HT1080 (cell line): Measurements from ENCODE around the gene ITGB1BP2. TPM values are rescaled to one million over a fixed set of nuclear protein-coding genes. Genes with fewer than 3 reads are reported as not detected.
"Not testable (repeated sequence)": the region's sequence is repeated elsewhere in the genome, so short reads cannot be mapped to it uniquely, and the experiment has no call there.

Source experiments
- DNase-seq: peaks from one replicate; pipeline ENCODE4 v3.0.0-alpha.2; 2015; ENCODE audit warnings: low read depth
- total RNA-seq: library from RNA; depleted of rRNA; stranded (reverse); fragments of >200 nt; shearing (Covaris generic); gene quantifications from 2 replicates; pipeline ENCODE4 v1.2.3, GENCODE V29; 2014; rRNA removed

Gene ITGB1BP2
- total RNA-seq, 1 experiment from 2014 or later = 1.00 TPM

- DNase-seq = not testable (repeated sequence)
Measured at GRCh38 chrX:71300495-71300894, 1.1 kb upstream of the ITGB1BP2 start.

GRCh38 chrX:71302461-71303213 is 1.1 kb downstream of the ITGB1BP2 start:
- peak; percentile 45 for DNase-seq

- DNase-seq = no peak
Measured at GRCh38 chrX:71304561-71304960, 3.0 kb downstream of the ITGB1BP2 start.

GRCh38 chrX:71315917-71316316 is 14.4 kb downstream of the ITGB1BP2 start:
- peak; percentile 4 for DNase-seq

GRCh38 chrX:71316959-71317358 is 15.4 kb downstream of the ITGB1BP2 start:
- not testable (repeated sequence) for DNase-seq

GRCh38 chrX:71320126-71320525 is 18.6 kb downstream of the ITGB1BP2 start:
- DNase-seq = no peak

GRCh38 chrX:71321731-71322130 is 20.2 kb downstream of the ITGB1BP2 start:
- DNase-seq = no peak

- DNase-seq = not testable (repeated sequence)
Measured at GRCh38 chrX:71324452-71324851, 22.9 kb downstream of the ITGB1BP2 start.

- DNase-seq = no peak
Measured at GRCh38 chrX:71326394-71326793, 24.8 kb downstream of the ITGB1BP2 start.

- not testable (repeated sequence) for DNase-seq
Measured at GRCh38 chrX:71349151-71349665, 47.7 kb downstream of the ITGB1BP2 start.

- not testable (repeated sequence) for DNase-seq
Measured at GRCh38 chrX:71349867-71350266, 48.3 kb downstream of the ITGB1BP2 start.

- not testable (repeated sequence) for DNase-seq
Measured at GRCh38 chrX:71352439-71352838, 50.9 kb downstream of the ITGB1BP2 start.

Other genes with a start within 250 kb of the ITGB1BP2 start
- gene SNX12, start 233.4 kb upstream of the ITGB1BP2 start, total RNA-seq = 61.2 and 68.9 TPM in 2 replicates
- 1.2 and 1.8 TPM in 2 replicates for gene FOXO4, start 205.9 kb upstream of the ITGB1BP2 start, total RNA-seq
- gene CXorf65, start 195.0 kb upstream of the ITGB1BP2 start, total RNA-seq = not detected in 2 replicates
- gene IL2RG, start 190.2 kb upstream of the ITGB1BP2 start, total RNA-seq = not detected in 2 replicates
- 10.1 and 13.6 TPM in 2 replicates for gene MED12, start 183.2 kb upstream of the ITGB1BP2 start, total RNA-seq
- 0.06 TPM in 1 of 2 replicates, not detected in the other for gene NLGN3, start 156.9 kb upstream of the ITGB1BP2 start, total RNA-seq
- not detected in 2 replicates for gene GJB1, start 78.5 kb upstream of the ITGB1BP2 start, total RNA-seq
- 17.8 and 23.8 TPM in 2 replicates for gene ZMYM3, start 47.6 kb upstream of the ITGB1BP2 start, total RNA-seq
- gene NONO, start 18.1 kb upstream of the ITGB1BP2 start, total RNA-seq = 469 and 520 TPM in 2 replicates
- 17.4 and 18.0 TPM in 2 replicates for gene TAF1, start 64.6 kb downstream of the ITGB1BP2 start, total RNA-seq
- 49.6 and 55.5 TPM in 2 replicates for gene OGT, start 231.4 kb downstream of the ITGB1BP2 start, total RNA-seq